Activated CD8-positive, alpha-beta T cell treated with anti-CD3 and anti-CD28 coated beads for 36 hours (primary cell): ENCODE results near the gene SMOC2. TPM values are rescaled to one million over a fixed set of nuclear protein-coding genes. Genes with fewer than 3 reads are reported as not detected.
"Not testable (repeated sequence)": the region's sequence is repeated elsewhere in the genome, so short reads cannot be mapped to it uniquely, and the experiment has no call there.

Experiments
- ATAC-seq: fragments of 200-7000 bp; cut with Tn5 transposase; one replicate; pipeline ENCODE4 v1.10.0; 2021; ENCODE audit warnings: mild to moderate bottlenecking, moderate library complexity
- CTCF ChIA-PET: fragments of 350-600 bp; sonication (Branson Sonifier 250); formaldehyde crosslinking; loops from one replicate; lab custom pipeline; 2021; ENCODE audit warnings: antibody characterized with exemption; lab: Charles Lee
- POLR2A ChIA-PET: fragments of 350-600 bp; sonication (Branson Sonifier 250); formaldehyde crosslinking; loops from one replicate; lab custom pipeline; 2021; ENCODE audit warnings: antibody characterized with exemption; lab: Charles Lee
- DNase-seq: peaks from one replicate; pipeline ENCODE4 v3.0.0-alpha.2; 2020
- H3K27ac Mint-ChIP-seq: one replicate; pipeline ENCODE4 v1.8.0; 2021; ENCODE audit warnings: mild to moderate bottlenecking, mixed read lengths
- H3K27me3 Mint-ChIP-seq: one replicate; pipeline ENCODE4 v1.8.0; 2021; ENCODE audit warnings: mixed read lengths
- H3K36me3 Mint-ChIP-seq: one replicate; pipeline ENCODE4 v1.8.0; 2021; ENCODE audit warnings: low read depth, mixed read lengths
- H3K4me1 Mint-ChIP-seq: one replicate; pipeline ENCODE4 v1.8.0; 2021; ENCODE audit warnings: low read depth, mixed read lengths
- H3K4me3 Mint-ChIP-seq: one replicate; pipeline ENCODE4 v1.8.0; 2021; ENCODE audit warnings: mild to moderate bottlenecking, moderate library complexity, mixed read lengths
- H3K9me3 Mint-ChIP-seq: one replicate; pipeline ENCODE4 v1.8.0; 2021; ENCODE audit warnings: mixed read lengths
- CTCF ChIP-seq: fragments of 200-600 bp; IDR thresholded peaks from one replicate; pipeline ENCODE4 v1.8.0; 2022; ENCODE audit warnings: antibody characterized with exemption, mild to moderate bottlenecking
- intact Hi-C: fragments of 100-400 bp; cut with micrococcal nuclease; formaldehyde crosslinking; loops from one replicate; pipeline ENCODE4 v1.10.0; 2022
- total RNA-seq, 2 experiments: library from RNA; stranded (reverse); gene quantifications; one replicate each; pipeline ENCODE4 v1.2.3, GENCODE V29; 2021

Gene SMOC2
- total RNA-seq, 2 experiments from 2014 or later = not detected

DNA sequence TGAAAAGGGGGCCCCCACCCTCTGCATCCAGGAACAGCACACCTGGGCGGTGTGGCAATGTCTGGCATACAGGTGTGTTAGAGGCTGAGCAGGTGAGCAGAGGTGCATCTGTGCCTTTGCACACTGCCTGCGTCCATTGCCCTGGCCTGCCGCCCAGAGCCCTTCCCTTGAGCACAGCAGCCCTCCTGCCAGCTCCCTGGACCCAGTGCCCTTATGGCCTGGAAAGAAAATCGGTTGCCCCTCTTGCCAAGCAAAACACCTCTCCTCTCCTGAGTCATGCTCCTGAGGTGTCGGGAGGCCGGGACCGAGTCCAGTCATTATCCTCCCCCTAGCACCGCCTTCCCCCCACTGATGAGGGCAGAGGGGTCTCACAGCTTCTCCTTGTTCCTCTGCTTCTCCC lies 259.9 kb downstream of the SMOC2 start:
- H3K27ac Mint-ChIP-seq = no peak overlapping the region
- CTCF ChIA-PET = no interaction called here
- TF ChIP-seq CTCF = no peak
- no peak for ATAC-seq
- no peak for DNase-seq
- H3K4me3 Mint-ChIP-seq = no peak overlapping the region
- no peaks in the 10 kb centered on the region for H3K27me3 Mint-ChIP-seq
- no peaks in the 10 kb centered on the region for H3K9me3 Mint-ChIP-seq
- intact Hi-C loops = no loop called here
- no peaks in the 10 kb centered on the region for H3K4me1 Mint-ChIP-seq
- POLR2A ChIA-PET = no interaction called here
- H3K36me3 Mint-ChIP-seq = no peaks in the 10 kb centered on the region

- intact Hi-C loops = no loop called here
- H3K27ac Mint-ChIP-seq = no peak overlapping the region
- H3K36me3 Mint-ChIP-seq = no peaks in the 10 kb centered on the region
- H3K27me3 Mint-ChIP-seq = no peaks in the 10 kb centered on the region
- DNase-seq (no peak), ATAC-seq (no peak)
- TF ChIP-seq CTCF = no peak
- CTCF ChIA-PET = no interaction called here
- POLR2A ChIA-PET = no interaction called here
- H3K4me3 Mint-ChIP-seq = no peak overlapping the region
- H3K4me1 Mint-ChIP-seq = no peaks in the 10 kb centered on the region
- H3K9me3 Mint-ChIP-seq = no peaks in the 10 kb centered on the region
These were observed 263.0 kb downstream of the SMOC2 start for GRCh38 chr6:168703990-168704389.

- H3K27ac Mint-ChIP-seq = no peak overlapping the region
- no peak overlapping the region for H3K4me3 Mint-ChIP-seq
- DNase-seq (no peak), ATAC-seq (no peak)
- intact Hi-C loops = no loop called here
- no peaks in the 10 kb centered on the region for H3K4me1 Mint-ChIP-seq
- peaks cover 3% of the 10 kb centered on the region for H3K27me3 Mint-ChIP-seq
- TF ChIP-seq CTCF = no peak
- ChIA-PET POLR2A (no interaction called here), CTCF (no interaction called here)
- no peaks in the 10 kb centered on the region for H3K36me3 Mint-ChIP-seq
- H3K9me3 Mint-ChIP-seq = no peaks in the 10 kb centered on the region
These were observed 263.7 kb downstream of the SMOC2 start for GRCh38 chr6:168704678-168705077.

DNA sequence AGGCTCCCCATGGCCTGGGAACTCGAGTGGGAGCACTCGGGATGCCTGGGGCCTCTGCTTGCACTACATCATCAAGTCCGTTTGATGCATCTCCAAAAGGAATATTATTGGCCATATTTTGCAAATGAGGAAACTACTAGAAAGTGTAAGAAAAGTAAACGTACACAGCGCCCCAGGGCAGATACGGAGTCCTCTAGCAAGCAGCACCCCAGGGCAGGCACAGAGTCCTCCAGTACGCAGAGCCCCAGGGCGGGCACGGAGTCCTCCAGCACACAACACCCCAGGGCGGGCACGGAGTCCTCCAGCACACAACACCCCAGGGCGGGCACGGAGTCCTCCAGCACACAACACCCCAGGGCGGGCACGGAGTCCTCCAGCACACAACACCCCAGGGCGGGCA lies 264.3 kb downstream of the SMOC2 start:
- DNase-seq, intact Hi-C loops, ATAC-seq, H3K27me3 Mint-ChIP-seq, H3K4me3 Mint-ChIP-seq, H3K27ac Mint-ChIP-seq, H3K4me1 Mint-ChIP-seq, POLR2A ChIA-PET, H3K36me3 Mint-ChIP-seq, H3K9me3 Mint-ChIP-seq, CTCF ChIA-PET: not testable (repeated sequence)

DNA sequence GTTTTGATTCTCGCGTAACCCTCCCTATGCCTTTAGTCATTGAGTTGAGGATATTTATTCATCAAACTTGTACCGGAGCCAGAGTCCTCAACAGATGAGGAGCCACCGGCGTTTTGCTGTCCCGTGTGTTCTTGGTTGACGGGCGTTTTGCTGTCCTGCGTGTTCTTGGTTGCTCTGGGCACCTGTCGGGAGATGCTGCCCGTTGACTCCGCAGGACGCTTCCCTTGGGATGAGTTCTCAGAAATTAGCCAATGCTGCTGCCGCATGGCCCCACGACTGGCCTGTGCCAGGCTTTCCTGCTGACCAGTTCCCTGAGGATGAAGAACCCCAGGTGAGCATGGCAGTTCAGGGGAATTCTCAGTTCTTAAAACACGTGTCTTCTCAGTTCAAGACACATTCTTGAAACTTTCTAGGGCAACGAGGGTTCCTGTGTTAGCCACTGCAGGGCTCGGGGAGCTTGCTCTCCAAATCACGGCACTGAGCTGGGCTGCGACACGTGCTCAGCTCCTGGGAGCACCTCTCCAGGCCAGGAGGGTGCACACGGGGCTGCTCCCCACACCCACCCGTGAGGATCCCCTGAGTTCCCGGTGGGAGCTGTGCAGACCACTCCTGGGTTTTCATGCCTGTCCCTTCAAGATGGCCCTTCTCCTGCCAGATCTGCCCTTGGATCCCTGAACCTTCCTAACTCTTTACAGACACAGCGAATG lies 265.6 kb downstream of the SMOC2 start:
- Mint-ChIP-seq H3K27ac (no peak overlapping the region), H3K4me3 (no peak overlapping the region), H3K9me3 (no peaks in the 10 kb centered on the region), H3K36me3 (no peaks in the 10 kb centered on the region), H3K4me1 (no peaks in the 10 kb centered on the region), H3K27me3 (peaks cover 3% of the 10 kb centered on the region)
- no peak for TF ChIP-seq CTCF
- ATAC-seq (no peak), DNase-seq (no peak)
- intact Hi-C loops = no loop called here
- ChIA-PET CTCF (interaction anchor here (1.1 kb wide), 1 partner anchor 7 kb away, joined by 3 read pairs; no protein-coding TSS in a partner anchor), POLR2A (no interaction called here)
